NT2/D1 (cell line): ENCODE data around the gene KIAA1958.

Experiments used
- SUZ12 ChIP-seq: IDR thresholded peaks from 2 replicates; pipeline ENCODE4 v1.6.1; 2011; ENCODE audit not compliant: insufficient read length, insufficient read depth; ENCODE audit errors: extremely low read depth
- YY1 ChIP-seq: IDR thresholded peaks from 2 replicates; pipeline ENCODE4 v1.6.1; 2011; ENCODE audit not compliant: insufficient read length, insufficient read depth

DNA sequence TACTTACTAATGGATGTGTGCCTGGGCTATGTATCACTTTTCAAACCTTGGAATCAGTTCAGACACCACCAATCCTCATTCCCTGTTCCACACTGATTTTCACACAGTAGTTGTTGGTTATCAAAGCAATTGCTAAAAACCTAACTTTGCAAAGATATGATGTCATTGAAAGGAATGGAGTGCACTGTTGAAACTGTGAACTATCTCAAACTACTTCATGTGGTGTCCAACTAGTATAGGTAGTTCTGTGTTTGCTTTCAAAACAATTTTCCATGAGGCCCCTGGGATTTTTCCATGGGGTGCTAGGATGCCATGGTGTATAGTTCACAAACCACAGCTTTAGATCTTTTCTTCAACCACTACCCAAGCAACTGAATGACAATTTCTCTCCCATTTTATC lies 213.5 kb downstream of the KIAA1958 start:
- TF ChIP-seq YY1 (no peak), SUZ12 (no peak)
